ENCODE results near the gene CAST.

DNA sequence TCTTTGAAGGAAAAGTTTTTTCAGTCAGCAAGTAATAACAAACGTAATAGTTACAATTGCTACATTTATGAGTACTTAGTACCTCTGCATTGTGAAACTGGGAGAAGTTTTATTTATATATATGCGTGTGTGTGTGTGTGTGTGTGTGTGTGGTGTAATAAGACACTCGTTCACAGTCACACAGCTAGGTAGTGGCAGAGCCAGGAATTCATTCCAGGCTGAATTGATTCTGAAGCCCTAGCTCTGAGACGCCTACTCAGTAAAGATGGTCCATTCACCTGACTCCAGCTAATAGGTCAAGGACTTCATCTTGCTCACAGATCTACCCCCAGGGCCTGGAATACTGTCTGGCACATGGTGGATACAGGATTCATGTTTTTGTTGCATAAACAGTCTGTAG lies 13.6 kb upstream of the CAST start:
- TF ChIP-seq POLR2A (IDR thresholded peaks at IDR 0.05), result no peak
- TF ChIP-seq, protein P1, sequence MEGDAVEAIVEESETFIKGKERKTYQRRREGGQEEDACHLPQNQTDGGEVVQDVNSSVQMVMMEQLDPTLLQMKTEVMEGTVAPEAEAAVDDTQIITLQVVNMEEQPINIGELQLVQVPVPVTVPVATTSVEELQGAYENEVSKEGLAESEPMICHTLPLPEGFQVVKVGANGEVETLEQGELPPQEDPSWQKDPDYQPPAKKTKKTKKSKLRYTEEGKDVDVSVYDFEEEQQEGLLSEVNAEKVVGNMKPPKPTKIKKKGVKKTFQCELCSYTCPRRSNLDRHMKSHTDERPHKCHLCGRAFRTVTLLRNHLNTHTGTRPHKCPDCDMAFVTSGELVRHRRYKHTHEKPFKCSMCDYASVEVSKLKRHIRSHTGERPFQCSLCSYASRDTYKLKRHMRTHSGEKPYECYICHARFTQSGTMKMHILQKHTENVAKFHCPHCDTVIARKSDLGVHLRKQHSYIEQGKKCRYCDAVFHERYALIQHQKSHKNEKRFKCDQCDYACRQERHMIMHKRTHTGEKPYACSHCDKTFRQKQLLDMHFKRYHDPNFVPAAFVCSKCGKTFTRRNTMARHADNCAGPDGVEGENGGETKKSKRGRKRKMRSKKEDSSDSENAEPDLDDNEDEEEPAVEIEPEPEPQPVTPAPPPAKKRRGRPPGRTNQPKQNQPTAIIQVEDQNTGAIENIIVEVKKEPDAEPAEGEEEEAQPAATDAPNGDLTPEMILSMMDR (IDR thresholded peaks at IDR 0.05), result no peak

All from adrenal gland (tissue), 5 donors.